ENCODE measurements around the gene METTL25. TPM values are rescaled to one million over a fixed set of nuclear protein-coding genes. Genes with fewer than 3 reads are reported as not detected.
A peak's percentile ranks its signal among the peaks of the same experiment; 100 is the strongest.
"Not testable (repeated sequence)": the region's sequence is repeated elsewhere in the genome, so short reads cannot be mapped to it uniquely, and the experiment has no call there.

Gene METTL25
- polyA plus RNA-seq (ENCODE audit: insufficient read length in 4 of 4), result 10 to 100 TPM; 14.0 to 18.6 (median 16.6) TPM

- DNase-seq (ENCODE audit: low read depth in 4 of 4, low spot score in 2 of 4), result peak; percentile 97 to 99 (median 98)
Measured at GRCh38 chr12:82358200-82359114, at the start of gene METTL25, which contains the start of gene CCDC59. Gene METTL25, plus strand, starts transcription at chr12:82358529. Its CDS starts 37 bp downstream, at chr12:82358566. Gene CCDC59, minus strand, starts transcription at chr12:82358387. Its CDS starts 11 bp downstream, at chr12:82358376.

- DNase-seq (ENCODE audit: low read depth in 4 of 4, low spot score in 2 of 4), result no peak
Measured at GRCh38 chr12:82314406-82314892, 43.9 kb upstream of the METTL25 start.

GRCh38 chr12:82319276-82319675, 39.1 kb upstream of the METTL25 start:
- DNase-seq (ENCODE audit: low read depth in 4 of 4, low spot score in 2 of 4), result no peak

- no peak for DNase-seq (ENCODE audit: low read depth in 4 of 4, low spot score in 2 of 4)
Measured at GRCh38 chr12:82325540-82326336, 32.6 kb upstream of the METTL25 start.

GRCh38 chr12:82326905-82327503, 31.3 kb upstream of the METTL25 start:
- peak in 1 of 4 donors; percentile 15 for DNase-seq (ENCODE audit: low read depth in 4 of 4, low spot score in 2 of 4)

- DNase-seq (ENCODE audit: low read depth in 4 of 4, low spot score in 2 of 4), result no peak
Measured at GRCh38 chr12:82327861-82328260, 30.5 kb upstream of the METTL25 start.

- DNase-seq (ENCODE audit: low read depth in 4 of 4, low spot score in 2 of 4), result no peak
Measured at GRCh38 chr12:82329508-82329907, 28.8 kb upstream of the METTL25 start.

GRCh38 chr12:82350161-82350560, 8.2 kb upstream of the METTL25 start:
- DNase-seq (ENCODE audit: low read depth in 4 of 4, low spot score in 2 of 4), result no peak

GRCh38 chr12:82351390-82351789, 6.9 kb upstream of the METTL25 start:
- DNase-seq (ENCODE audit: low read depth in 4 of 4, low spot score in 2 of 4), result no peak

GRCh38 chr12:82357340-82357739, 989 bp upstream of the METTL25 start:
- no peak for DNase-seq (ENCODE audit: low read depth in 4 of 4, low spot score in 2 of 4)

GRCh38 chr12:82357845-82358199, 507 bp upstream of the METTL25 start:
- no peak for DNase-seq (ENCODE audit: low read depth in 4 of 4, low spot score in 2 of 4)

GRCh38 chr12:82359115-82359478, 768 bp downstream of the METTL25 start:
- peak in 3 of 4 donors; percentile 8 to 37 (median 23) for DNase-seq (ENCODE audit: low read depth in 4 of 4, low spot score in 2 of 4)

GRCh38 chr12:82360834-82361233, 2.5 kb downstream of the METTL25 start:
- DNase-seq (ENCODE audit: low read depth in 4 of 4, low spot score in 2 of 4), result not testable (repeated sequence)

GRCh38 chr12:82361461-82361915, 3.2 kb downstream of the METTL25 start:
- DNase-seq (ENCODE audit: low read depth in 4 of 4, low spot score in 2 of 4), result no peak

- DNase-seq (ENCODE audit: low read depth in 4 of 4, low spot score in 2 of 4), result no peak
Measured at GRCh38 chr12:82363990-82364389, 5.7 kb downstream of the METTL25 start.

- DNase-seq (ENCODE audit: low read depth in 4 of 4, low spot score in 2 of 4), result no peak
Measured at GRCh38 chr12:82366197-82366596, 7.9 kb downstream of the METTL25 start.

GRCh38 chr12:82375201-82375600, 16.9 kb downstream of the METTL25 start:
- DNase-seq (ENCODE audit: low read depth in 4 of 4, low spot score in 2 of 4), result no peak

GRCh38 chr12:82378997-82379396, 20.7 kb downstream of the METTL25 start:
- no peak for DNase-seq (ENCODE audit: low read depth in 4 of 4, low spot score in 2 of 4)

- peak in 1 of 4 donors; percentile 6 for DNase-seq (ENCODE audit: low read depth in 4 of 4, low spot score in 2 of 4)
Measured at GRCh38 chr12:82383930-82384552, 25.7 kb downstream of the METTL25 start.

- no peak for DNase-seq (ENCODE audit: low read depth in 4 of 4, low spot score in 2 of 4)
Measured at GRCh38 chr12:82398879-82399278, 40.5 kb downstream of the METTL25 start.
